Activated gamma-delta T cell treated with anti-CD3 and anti-CD28 coated beads, Interleukin-2, amount 50 U/mL, for 16 hours (primary cell): ENCODE data around the gene CAMTA1.

Source experiments
- DNase-seq: peaks from one replicate; pipeline ENCODE4 v3.0.0-alpha.2; 2020; ENCODE audit warnings: low read depth

Gene CAMTA1

DNA sequence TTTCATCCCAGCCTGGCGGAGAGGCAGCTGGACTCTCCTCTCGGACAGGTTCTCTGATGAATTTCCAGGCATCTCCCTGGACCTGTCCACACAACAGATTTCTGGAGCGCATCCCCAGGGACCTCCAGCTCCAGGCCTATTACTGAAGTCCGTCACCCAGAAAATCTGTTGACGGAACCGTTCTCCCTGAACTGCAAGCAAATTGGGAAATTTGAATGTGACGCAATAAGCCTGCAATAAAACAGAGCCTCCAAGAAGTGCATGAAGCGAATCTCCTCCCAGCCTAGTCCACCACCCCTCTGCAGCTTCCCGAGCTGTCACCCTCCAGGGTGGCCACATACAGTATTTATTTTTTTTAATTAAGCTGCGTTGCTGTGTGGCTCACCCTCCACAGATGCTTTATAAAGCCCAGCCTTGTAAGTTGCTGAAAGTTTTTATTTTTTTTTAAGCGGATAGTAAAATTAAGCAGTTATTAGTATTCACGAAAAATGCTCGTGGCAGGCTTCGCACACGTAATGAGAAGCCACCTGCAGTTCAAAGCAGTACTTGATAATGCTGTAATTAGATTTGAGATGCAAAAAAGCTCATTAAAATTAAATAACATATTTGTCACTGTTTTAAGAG lies 173.3 kb downstream of the CAMTA1 start:
- DNase-seq, result no peak

DNA sequence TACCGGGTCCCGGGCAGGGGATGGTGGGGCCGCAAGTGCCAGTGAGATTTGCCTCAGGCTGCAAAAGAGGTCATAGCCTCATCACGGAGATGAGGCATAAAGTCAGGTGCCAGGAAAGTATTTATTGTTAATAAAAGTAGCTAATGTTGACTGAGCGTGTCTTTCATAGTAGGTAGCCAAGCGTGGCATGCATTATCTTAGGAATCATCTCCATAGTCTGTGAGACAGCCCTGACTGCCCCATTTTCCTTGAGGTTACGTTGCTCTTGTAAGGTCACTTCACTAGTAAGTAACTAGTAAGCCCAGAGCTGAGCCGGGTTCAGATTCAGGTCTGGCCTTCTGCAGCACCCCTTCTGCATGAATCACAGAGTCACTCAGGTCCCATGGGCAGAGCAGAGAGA lies 174.2 kb downstream of the CAMTA1 start:
- DNase-seq, result no peak

DNA sequence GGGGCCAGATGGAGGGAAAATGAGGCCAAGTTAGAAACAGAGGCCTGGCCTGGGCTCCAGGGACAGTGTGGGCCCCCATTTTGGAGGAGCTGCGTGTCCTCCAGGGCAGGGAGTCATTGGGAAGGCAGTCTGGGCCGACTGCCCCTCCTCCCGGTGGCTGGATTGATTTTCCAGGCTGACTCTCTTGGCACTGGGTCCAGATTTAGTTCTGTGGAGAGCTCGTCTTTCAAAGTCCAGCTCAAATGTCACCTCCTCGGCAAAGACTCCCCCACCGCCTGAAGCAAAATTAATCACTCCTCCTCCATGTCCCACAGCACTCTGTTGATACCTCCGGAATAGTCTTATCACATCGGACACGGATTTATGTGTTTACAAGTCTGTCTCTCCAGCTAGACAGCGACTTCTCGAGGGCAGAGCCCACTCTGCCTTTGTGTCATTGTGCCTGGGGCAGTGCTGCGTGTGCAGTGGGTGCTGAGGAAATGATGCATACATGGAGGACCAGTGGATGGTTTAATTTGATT lies 175.1 kb downstream of the CAMTA1 start:
- DNase-seq, result no peak

DNA sequence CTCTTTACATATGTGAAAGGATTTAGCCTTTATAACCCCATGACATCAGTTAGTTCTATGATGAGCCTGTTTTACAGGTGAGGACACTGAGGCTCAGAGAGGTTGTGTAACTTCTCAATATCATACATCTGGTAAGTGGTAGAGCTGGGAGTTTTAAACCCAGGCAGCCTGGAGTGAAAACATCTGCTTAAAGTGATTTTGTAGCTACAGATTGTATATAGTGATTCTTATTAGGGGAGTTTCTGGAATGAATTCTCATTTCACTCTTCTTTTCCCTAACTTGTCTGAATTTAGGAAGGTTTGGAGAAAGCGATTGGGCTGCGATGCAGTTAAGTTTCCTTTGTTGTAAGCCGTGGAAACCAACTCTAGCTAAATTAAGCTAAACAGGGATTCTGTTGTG lies 175.6 kb downstream of the CAMTA1 start:
- no peak for DNase-seq

DNA sequence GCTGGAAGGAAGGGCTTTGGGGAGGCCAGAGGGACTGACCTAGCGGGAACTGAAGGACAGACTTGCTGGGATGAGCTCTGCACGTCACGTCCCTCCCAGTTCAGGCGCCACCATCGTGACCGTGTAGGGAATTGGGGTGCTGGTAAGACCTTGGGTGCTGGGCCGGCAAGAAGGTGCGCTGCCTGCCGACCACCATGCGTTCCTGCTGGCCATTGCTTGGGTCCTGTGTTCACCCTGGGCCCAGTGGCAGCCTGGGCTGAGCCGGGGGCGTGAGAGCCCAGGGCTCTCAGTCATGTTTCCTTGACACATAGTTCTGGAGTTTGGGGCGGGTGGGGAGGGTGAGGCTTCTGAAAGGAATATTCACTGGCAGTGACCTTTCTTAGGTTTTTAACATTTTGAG lies 176.0 kb downstream of the CAMTA1 start:
- DNase-seq, result no peak

DNA sequence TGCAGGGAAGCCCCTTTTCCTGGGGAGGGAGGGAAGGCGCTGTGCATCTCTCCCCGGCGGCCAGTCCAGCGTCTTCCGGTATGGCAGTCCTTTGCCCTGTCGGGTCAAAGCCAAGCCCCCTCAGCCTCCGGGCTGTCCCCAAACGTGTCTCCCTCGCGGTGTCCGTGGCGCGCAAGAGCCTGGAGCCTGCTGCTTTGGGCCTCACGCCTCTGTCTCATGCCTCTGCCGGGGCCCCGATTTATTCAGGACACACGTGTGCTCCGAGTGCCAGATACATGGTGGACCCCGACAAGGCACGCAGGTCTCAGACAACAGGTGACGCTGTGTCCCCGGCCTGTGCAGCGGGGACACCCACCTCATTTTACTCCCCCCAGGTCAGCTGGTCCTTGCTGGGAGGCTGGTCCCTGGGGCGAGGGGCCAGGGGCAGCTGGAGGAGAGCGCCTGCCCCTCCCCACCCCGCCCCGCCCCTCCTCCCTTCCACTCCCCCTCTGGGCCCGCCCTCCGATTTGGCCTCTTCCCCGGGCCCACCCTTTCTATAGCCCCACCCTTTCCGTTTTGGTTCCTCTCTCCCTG lies 176.7 kb downstream of the CAMTA1 start:
- DNase-seq, result no peak

DNA sequence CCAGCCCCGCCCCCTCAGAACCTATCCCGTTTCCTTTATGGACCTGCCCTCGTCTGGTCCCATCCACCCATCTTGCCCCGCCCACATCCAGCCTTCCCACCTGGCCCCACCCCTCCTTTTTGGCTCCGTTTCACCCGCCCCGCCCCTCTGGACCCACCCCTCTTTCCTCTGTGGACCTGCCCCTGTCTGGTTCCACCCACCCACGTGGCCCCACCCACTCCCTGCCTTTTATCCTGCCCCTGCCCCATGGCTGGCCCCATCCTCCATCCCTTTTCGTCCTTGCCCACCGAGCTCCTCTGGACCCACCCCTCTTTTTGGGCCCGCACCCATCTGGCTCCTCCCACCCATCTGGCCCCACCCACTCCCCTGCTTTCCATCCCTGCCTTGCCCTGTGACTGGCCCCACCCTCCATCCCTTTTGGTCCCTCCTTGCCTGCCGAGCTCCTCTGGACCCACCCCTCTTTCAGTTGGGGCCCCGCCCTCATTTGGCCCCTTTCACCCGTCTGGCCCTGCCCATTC lies 177.3 kb downstream of the CAMTA1 start:
- DNase-seq, result peak; percentile 12

DNA sequence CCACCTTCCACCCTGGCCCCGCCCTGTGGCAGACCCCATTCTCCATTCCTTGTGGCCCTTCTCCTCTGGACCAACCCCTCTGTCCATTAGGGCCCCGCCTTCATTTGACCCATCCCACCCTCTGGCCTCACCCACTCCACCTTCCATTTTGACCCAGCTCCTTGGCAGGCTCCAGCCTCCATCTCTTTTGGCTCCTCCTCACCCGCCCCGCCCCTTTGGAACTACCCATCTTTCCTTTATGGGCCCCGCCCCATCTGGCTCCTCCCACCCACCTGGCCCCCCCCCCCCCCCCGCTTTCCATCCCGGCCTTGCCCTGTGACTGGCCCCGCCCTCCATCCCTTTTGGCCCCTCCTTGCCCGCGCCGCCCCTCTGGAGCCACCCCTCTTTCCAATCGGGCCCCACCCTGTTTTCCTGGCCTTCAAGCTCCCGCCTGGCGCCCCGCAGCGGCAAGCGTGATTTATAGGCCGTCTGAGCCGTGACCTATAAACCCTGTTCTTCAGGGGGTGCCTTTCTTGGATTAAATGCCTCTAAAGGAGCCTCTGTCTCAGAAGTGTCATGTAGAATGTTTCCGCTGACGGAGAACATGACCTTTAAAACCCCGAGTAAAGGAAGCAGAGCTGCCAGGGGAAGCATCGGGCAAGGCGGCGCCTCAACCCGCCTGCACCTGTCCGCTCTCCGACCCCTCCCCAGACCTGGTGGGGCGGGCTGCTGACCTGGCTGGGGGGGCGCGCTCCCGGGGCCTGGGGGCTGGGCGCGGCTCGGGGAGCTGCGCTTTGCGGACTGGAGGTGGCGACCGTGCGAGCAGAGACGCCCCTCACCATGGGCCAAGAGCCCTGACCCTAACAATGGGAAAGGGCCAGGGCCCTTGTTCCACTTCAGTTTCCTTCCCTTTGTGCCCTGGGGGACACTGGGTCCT lies 178.0 kb downstream of the CAMTA1 start:
- peak; percentile 23 for DNase-seq

DNA sequence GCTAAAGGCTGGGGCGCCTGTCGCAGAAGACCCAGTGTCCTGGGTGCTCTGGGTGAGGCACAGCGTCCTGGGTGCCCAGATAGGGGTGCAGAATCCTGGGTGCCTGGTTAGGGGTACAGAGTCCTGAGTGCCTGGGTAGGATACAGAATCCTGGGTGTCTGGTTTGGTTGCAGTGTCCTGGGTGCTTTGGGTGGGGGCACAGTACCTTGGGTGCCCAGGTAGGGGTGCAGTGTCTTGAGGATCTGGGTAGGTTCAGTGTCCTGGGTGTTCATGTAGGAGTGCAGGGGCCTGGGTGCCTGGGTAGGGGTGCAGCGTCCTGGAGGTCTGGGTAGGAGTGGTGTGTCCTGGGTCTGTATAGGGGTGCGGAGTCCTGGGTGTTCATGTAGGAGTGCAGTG lies 178.7 kb downstream of the CAMTA1 start:
- no peak for DNase-seq

DNA sequence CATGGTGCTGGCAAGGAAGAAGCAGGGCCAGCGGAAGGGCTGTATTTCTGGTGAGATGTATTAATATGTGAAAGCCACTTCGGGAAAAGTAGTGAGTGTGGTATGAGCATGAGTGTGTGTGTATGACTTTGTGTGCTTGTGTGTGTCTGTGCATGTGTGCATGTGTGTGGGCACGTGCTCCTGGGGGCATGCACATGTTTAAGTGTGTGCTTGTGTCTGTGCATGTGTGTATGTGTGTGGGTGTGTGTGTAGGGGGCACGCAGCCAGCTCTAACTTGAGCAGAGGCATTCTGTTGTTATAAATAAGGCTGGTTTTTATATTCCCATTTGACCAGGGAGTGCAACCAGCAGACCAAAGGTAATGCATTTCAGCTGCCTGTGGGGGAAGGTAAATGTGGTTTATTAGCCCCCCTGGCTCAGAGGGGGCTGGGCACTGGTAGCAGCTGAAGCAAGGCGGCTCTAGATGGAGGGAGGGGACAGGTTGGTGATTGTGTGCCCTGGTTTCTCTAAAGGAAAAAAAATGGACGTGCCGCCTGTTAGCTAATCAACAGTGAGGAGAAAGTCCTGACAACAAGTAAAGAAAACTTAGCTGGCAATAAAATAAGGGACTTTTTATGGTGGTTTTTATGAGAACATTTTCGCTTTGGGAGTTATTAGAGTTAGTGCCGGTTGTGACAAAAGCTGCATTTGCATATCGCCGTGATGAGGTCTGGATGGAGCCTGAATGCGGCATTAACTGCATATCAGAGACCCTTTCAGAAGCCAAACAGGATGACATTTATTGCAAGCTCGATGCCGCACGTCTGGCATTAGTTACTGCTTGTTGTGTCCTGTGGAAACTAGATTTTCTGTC lies 180.1 kb downstream of the CAMTA1 start:
- DNase-seq, result no peak

DNA sequence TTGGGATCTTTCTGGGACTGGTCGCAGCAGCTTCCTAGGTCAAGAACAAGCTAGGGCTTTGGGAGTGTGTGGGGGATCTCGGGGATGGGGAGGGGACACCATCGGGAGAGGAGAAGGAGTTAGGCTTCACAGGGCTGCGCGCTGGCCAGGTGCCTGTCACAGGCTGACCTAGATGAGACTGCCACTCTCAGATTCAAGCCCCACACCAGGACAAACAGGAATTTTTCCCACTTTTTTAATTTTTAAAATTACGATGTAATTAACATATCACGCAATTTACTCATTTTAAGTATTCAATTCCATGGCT lies 180.6 kb downstream of the CAMTA1 start:
- DNase-seq, result no peak

DNA sequence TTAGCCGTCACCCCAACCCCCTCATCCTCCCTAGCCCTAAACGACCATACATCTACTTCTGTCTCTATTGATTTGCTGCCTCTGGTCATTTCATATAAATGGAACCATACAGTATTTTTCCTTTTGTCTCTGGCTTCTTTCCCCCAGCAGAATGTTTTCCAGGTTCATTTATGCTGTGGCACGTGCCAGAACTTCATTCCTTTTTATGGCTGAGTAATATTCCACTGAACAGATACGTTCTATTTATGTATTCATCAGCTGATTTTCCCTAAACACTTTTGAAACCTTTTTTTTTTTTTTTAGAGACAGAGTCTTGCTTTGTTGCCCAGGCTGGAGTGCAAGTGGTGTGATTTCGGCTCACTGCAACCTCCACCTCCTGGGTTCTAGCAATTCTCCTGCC lies 181.1 kb downstream of the CAMTA1 start:
- DNase-seq, result no peak

DNA sequence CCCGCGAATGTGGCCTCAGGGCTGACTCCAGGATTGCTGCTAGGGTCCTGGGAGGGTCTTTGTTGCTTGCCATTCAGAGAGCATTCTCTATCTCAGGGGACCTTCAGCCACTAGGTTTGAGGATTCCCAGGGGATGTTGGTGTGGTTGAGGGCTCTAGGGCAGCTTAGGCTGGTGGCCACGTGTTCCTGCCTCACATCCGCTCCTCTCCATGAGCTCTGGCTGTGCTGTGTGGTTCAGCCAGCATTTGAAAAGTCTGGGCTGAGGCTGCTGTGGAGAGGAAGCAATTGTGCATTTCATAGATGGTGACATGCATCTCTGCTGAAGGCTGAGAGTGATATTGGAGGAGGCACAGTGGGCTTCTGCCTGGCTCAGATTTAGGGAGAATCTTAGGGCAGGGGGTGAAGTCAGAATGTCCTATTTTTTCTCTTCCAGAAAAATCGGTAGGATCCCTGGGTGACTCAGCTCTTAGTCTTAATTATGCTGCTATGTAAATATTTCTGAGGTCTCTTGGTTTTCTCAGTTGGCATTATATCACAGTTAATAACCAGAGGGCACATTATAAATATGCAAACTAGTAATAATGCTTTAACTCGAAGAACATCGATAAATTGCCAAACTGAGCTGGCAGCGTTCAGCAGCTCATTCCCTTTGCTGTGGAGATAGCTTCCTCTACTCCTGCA lies 182.3 kb downstream of the CAMTA1 start:
- DNase-seq, result no peak

DNA sequence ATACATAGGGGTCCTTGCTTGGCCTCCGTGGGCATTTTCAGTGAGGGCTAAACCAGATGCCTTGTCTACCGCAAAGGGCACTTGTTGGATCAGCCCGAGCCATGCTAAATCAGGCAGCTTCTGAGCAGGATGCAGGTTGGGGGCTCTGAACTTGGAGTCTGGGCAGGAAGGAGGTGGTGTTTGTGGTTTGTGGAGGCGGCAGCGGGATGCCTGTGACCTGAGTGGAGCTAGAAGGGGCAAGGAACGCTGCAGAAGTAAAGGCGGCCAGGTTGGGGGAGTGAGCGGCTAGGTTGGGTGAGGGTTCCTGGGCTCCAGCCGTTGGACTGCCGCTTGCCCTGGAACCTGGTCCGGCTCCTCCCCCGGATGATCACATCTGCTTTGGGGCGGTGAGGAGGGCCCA lies 183.9 kb downstream of the CAMTA1 start:
- DNase-seq, result no peak

DNA sequence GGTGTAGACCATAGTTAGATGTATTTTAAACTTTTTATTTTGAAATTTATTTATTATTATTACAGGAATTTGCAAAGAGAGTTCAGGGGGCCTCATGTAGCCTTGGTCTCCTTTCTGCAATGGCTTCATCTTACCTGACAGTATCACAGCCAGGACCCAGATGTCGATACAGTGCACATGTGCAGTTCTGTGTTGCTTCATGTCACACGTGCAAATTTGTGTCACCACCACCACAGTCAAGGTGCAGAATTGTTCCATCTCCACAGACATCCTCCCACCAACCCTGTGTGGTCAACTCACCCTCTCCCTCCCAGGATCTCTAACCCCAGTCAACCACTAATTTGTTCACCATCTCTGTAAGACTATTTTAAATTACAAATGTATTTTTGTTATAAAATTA lies 184.5 kb downstream of the CAMTA1 start:
- DNase-seq, result no peak

DNA sequence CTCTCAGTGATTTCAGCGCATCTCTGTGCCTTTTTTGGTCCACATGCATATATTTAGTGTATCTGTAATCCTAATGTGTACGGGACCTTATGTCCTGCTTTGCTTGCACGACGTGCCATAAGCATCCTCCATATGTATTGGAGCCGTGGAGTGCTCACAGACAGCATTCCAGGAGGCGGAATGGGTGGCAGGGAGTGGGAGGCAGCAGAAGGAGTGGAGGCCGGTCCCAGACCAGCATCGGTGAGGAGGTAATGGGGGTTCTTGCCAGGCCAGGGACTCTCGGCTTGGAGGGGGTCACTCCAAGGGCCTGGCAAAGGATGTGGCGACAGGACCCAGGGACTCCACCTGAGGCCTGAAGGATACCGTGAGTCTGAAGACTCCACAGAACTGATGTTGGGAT lies 185.0 kb downstream of the CAMTA1 start:
- no peak for DNase-seq

DNA sequence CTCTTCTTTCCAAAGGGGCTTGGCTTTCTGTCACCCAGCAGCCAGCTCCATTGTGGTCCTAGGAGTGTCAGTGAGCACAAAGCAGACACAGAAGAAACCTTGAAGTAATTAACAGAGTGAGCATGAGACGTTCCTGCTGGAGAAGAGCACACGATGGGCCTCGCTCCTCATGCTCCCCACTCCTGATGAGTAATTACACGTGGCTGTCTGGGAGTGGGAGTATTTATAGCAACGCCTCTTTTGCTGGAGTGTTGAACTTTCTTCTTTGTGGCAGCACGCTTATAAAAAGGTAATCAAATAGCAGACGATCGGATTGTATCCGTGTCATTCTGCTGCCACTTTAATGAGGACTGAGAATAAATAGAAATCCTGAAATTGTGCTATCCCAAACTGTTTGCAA lies 185.8 kb downstream of the CAMTA1 start:
- no peak for DNase-seq

DNA sequence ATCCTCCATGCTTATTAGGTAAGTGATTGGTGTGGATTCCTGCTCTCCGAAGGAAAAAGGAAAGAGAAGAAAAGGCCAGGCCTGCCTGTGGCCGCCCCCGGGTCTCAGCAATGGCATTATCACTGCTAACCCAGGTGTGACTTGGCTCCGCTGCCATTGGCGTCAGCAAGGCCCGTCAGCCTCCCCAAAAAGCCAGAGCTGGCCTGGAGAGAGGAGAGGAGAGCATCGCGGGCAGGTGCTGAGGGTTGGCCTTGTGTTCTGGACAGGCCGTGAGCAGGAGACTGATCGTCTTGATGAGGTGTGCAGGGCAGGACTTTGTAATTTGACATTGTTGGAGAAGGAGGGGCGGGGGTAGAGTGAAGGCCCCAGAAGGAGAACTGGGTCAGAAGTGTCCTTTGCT lies 186.4 kb downstream of the CAMTA1 start:
- no peak for DNase-seq

DNA sequence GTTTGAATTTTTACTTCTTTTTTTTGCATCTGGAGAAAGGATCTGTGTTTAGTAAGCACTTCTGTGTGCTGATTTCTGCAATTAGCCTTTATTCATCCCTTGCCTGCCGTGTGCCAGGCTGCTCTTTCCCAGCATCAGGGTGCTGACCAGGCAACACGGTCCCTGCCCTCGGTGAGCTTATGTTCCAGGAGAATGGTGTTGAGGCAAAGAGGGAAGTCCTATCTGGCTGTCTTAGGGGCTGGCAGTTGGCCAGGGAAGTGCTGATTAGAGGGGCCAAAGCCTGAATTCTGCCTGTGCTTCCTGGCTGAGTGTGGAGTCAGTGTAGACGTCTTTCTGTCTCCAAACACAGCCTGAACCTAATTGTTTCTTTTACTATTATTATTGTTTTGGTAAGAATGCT lies 187.1 kb downstream of the CAMTA1 start:
- no peak for DNase-seq

DNA sequence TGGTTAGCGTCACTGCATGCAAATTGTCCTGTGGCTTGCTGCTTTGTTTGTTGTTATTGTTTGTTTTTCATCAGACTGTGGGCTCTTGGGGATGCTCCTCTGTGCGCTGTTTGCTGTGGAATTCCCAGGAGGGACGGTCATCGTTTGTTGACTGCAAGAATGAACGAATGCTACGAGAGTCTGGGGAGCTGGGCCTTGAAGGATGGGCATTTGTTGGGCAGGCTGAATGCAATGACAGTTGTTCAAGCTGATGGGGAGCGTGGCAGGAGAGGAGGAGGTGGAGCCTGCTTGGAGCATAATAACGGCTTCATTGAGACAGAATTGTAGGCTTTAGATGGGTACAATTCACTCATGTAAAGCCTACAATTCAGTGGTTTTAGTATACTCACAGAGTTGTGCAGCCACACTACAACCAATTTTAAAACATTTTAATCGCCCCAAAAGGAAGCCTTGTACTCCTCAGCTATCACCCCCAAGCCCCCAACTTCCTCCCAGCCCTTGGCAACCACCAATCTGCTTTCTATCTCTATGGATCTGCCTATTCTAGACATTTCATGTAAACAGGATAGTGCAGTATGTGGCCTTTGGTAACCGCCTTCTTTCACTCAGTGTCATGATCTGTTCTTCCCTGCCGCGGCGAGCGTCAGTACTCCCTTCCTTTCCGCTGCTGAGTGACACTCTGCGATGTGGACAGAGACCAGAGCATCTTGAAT lies 190.2 kb downstream of the CAMTA1 start:
- DNase-seq, result no peak

DNA sequence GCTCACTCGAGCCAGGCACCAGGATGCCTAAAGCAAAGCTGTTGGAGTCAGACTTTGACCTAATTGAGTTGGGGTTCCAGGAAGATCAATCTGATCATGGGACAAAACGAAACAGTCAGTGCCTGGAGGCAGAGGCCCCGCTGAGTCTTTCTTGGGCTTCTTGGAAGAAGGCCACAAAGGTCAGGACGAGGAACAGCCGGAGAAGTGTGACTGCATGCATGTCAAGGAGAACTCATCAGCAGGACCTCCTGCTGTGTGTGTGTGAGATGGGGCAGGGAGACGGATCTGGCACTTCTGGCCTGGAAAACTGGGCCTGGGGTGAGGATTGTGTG lies 190.8 kb downstream of the CAMTA1 start:
- DNase-seq, result no peak
